Liver (tissue), 3 donors: ENCODE measurements around the gene SLC17A7.

Source experiments
- ATF3 ChIP-seq: IDR thresholded peaks from 2 replicates; pipeline ENCODE4 v1.6.1; 2016; ENCODE audit warnings: antibody characterized with exemption
- CTCF ChIP-seq: fragments of 150-350 bp; IDR thresholded peaks from 2 replicates; pipeline ENCODE4 v1.5.1; 2017; ENCODE audit warnings: improper control_type of control experiment, low read depth, low read length; ENCODE audit not compliant: missing input control
- EGR1 ChIP-seq, 2 donors: IDR thresholded peaks; 2 replicates each; pipeline ENCODE4 v1.6.1; 2016 to 2018; ENCODE audit warnings: antibody characterized with exemption in 2 of 2, low read depth in 2 of 2
- HNF4G ChIP-seq: IDR thresholded peaks from 2 replicates; pipeline ENCODE4 v1.6.1; 2016; ENCODE audit warnings: antibody characterized with exemption
- JUND ChIP-seq, 2 donors: IDR thresholded peaks; 2 replicates each; pipeline ENCODE4 v1.6.1; 2016; ENCODE audit warnings: antibody characterized with exemption in 2 of 2
- MAX ChIP-seq: IDR thresholded peaks from 2 replicates; pipeline ENCODE4 v1.6.1; 2016; ENCODE audit warnings: antibody characterized with exemption
- NR2F2 ChIP-seq: IDR thresholded peaks from 2 replicates; pipeline ENCODE4 v1.6.1; 2016; ENCODE audit warnings: antibody characterized with exemption
- RAD21 ChIP-seq, 2 donors: IDR thresholded peaks; 2 replicates each; pipeline ENCODE4 v1.6.1; 2016; ENCODE audit warnings: antibody characterized with exemption in 2 of 2, mild to moderate bottlenecking in 2 of 2
- REST ChIP-seq: IDR thresholded peaks from 2 replicates; pipeline ENCODE4 v1.6.1; 2016; ENCODE audit warnings: antibody characterized with exemption, mild to moderate bottlenecking
- RXRA ChIP-seq, 2 donors: IDR thresholded peaks; 2 replicates each; pipeline ENCODE4 v1.6.1; 2017 to 2018; ENCODE audit warnings: antibody characterized with exemption in 2 of 2, mild to moderate bottlenecking in 1 of 2
- YY1 ChIP-seq: IDR thresholded peaks from 2 replicates; pipeline ENCODE4 v1.6.1; 2016; ENCODE audit warnings: antibody characterized with exemption, mild to moderate bottlenecking
- donor health status: healthy.
- donor health status: healthy.

GRCh38 chr19:49442771-49443365 lies 1.5 kb upstream of the SLC17A7 start:
- TF ChIP-seq CTCF (no peak), MAX (no peak), HNF4G (no peak), REST (no peak), EGR1 (IDR thresholded peaks at IDR 0.05; ENCODE audit: low read depth in 2 of 2) (peak; percentile 64 to 66), JUND (IDR thresholded peaks at IDR 0.05) (no peak), ATF3 (no peak), RXRA (IDR thresholded peaks at IDR 0.05) (no peak), YY1 (no peak), NR2F2 (no peak), RAD21 (IDR thresholded peaks at IDR 0.05) (no peak)
